ENCODE measurements around the gene LRP2. TPM values are rescaled to one million over a fixed set of nuclear protein-coding genes. Genes with fewer than 3 reads are reported as not detected.

The LRP2 gene
- total and polyA plus RNA-seq, 2 experiments from 2014 or later, result 0.68 to 2.7 TPM

- H3F3A ChIP-seq (replicated peaks; ENCODE audit: low read depth), result no peaks in the 10 kb centered on the region
- no peaks in the 10 kb centered on the region for H3K36me3 ChIP-seq (ENCODE audit: insufficient read depth)
- Mint-ChIP-seq H3K9me3 (no peaks in the 10 kb centered on the region), H3K4me1 (peaks cover 8% of the 10 kb centered on the region; the same call in 2 of the 3 replicates), H3K4me3 (no peak overlapping the region), H3K27me3 (ENCODE audit: insufficient read depth, low read depth, poor library complexity) (no peaks in the 10 kb centered on the region), H3K36me3 (ENCODE audit: low read depth) (no peaks in the 10 kb centered on the region), H3K27ac (no peak overlapping the region)
- no peak overlapping the region for H3K4me2 ChIP-seq
- no peaks in the 10 kb centered on the region for H3K27me3 ChIP-seq (ENCODE audit: insufficient read depth)
- no peak for DNase-seq (ENCODE audit: low spot score)
- no peak for ATAC-seq
- no peak overlapping the region for H3K4me3 ChIP-seq
- no peaks in the 10 kb centered on the region for H4K20me1 ChIP-seq (replicated peaks; ENCODE audit: insufficient read depth)
- no peaks in the 10 kb centered on the region for H3K79me2 ChIP-seq (replicated peaks; ENCODE audit: insufficient read depth)
- H3K9me2 ChIP-seq (ENCODE audit: insufficient read depth), result peaks cover 5% of the 10 kb centered on the region; the same call in 1 of the 2 replicates
- TF ChIP-seq EZH2 (IDR thresholded peaks at IDR 0.05; ENCODE audit: low read depth, unreplicated experiment) (no peak), NANOG (IDR thresholded peaks at IDR 0.05; ENCODE audit: borderline replicate concordance) (no peak), ZNF114 (CRISPR knock-in tag; IDR thresholded peaks at IDR 0.05) (no peak), EZH2phosphoT487 (IDR thresholded peaks at IDR 0.05; ENCODE audit: unreplicated experiment) (no peak), STAT1 (IDR thresholded peaks at IDR 0.05; ENCODE audit: unreplicated experiment) (no peak), CREB1 (CRISPR knock-in tag; IDR thresholded peaks at IDR 0.05; ENCODE audit: low read depth) (no peak), ZNF331 (CRISPR knock-in tag; IDR thresholded peaks at IDR 0.05; ENCODE audit: low read depth) (no peak), JUNB (IDR thresholded peaks at IDR 0.05; ENCODE audit: unreplicated experiment) (no peak), ETS1 (IDR thresholded peaks at IDR 0.05) (no peak), ZNF462 (CRISPR knock-in tag; IDR thresholded peaks at IDR 0.05) (no peak), POLR2AphosphoS5 (IDR thresholded peaks at IDR 0.05; ENCODE audit: low read depth) (no peak), CTCF (conservative IDR thresholded peaks at IDR 0.05; ENCODE audit: low read depth in 2 of 2) (no peak), REST (IDR thresholded peaks at IDR 0.05; ENCODE audit: unreplicated experiment) (no peak)
- no peaks in the 10 kb centered on the region for H3K4me1 ChIP-seq (ENCODE audit: insufficient read depth)
- no peak overlapping the region for H2AFZ ChIP-seq
- no peak overlapping the region for H3K27ac ChIP-seq (ENCODE audit: low read depth)
These were observed 268.8 kb downstream of the LRP2 start for GRCh38 chr2:169093535-169093934.

All from GM23338 (cell line).